Esophagus squamous epithelium (tissue), 5 donors: ENCODE data around the gene BMERB1. TPM values are rescaled to one million over a fixed set of nuclear protein-coding genes. Genes with fewer than 3 reads are reported as not detected.
A peak's percentile ranks its signal among the peaks of the same experiment; 100 is the strongest.

Source experiments
- DNase-seq: peaks from one replicate; lab custom pipeline; 2025; lab: John Stamatoyannopoulos, UW
- H3K27ac ChIP-seq, 4 donors: fragments of 200-600 bp; sonication (generic); one replicate each; pipeline ENCODE4 v1.5.1; 2016 to 2019; ENCODE audit warnings: mild to moderate bottlenecking in 1 of 4
- H3K27me3 ChIP-seq, 4 donors: fragments of 200-600 bp; sonication (generic); 1 replicate in 3 of 4; 2 replicates in 1 of 4; pipeline versions ENCODE4 v1.5.1 to v1.6.0; 2017 to 2021; ENCODE audit warnings: antibody characterized with exemption in 1 of 4
- H3K36me3 ChIP-seq, 3 donors: fragments of 200-600 bp; sonication (generic); one replicate each; pipeline ENCODE4 v1.5.1; 2016 to 2019
- H3K4me1 ChIP-seq, 3 donors: fragments of 200-600 bp; sonication (generic); one replicate each; pipeline ENCODE4 v1.5.1; 2017 to 2019
- H3K4me3 ChIP-seq, 4 donors: fragments of 200-600 bp; sonication (generic); 1 replicate in 3 of 4; 2 replicates in 1 of 4; pipeline ENCODE4 v1.5.1; 2016 to 2019; ENCODE audit warnings: mild to moderate bottlenecking in 2 of 4, moderate library complexity in 1 of 4
- H3K9me3 ChIP-seq, 3 donors: fragments of 200-600 bp; sonication (generic); one replicate each; pipeline ENCODE4 v1.5.1; 2016 to 2019
- POLR2A ChIP-seq, 4 donors: fragments of 450-650 bp; IDR thresholded peaks; one replicate each; pipeline ENCODE4 v1.6.1; 2017; ENCODE audit warnings: antibody characterized with exemption in 4 of 4, mild to moderate bottlenecking in 4 of 4, moderate library complexity in 3 of 4
- WGBS, 2 donors: methylation state at CpG; one replicate each; pipeline ENCODE4 v1.1.5; 2018; 5-methylcytosine and 5-hydroxymethylcytosine counted together
- intact Hi-C: fragments of 100-400 bp; cut with DNase I; formaldehyde crosslinking; loops from one replicate; pipeline ENCODE4 v1.15.0; 2022
- total RNA-seq, 4 donors: library from RNA; depleted of rRNA; stranded (reverse); fragments of >200 nt; gene quantifications; one replicate each; pipeline ENCODE4 v1.1.0, GENCODE V29; 2016
- TF ChIP-seq, protein P1 (sequence below), 6 experiments: fragments of 450-650 bp in 4 of 6; fragments of 200-600 bp in 2 of 6; sonication (generic) in 2 of 6; IDR thresholded peaks; one replicate each; pipeline ENCODE4 v1.5.1; 2016 to 2019; ENCODE audit warnings: antibody characterized with exemption in 6 of 6, mild to moderate bottlenecking in 4 of 6, moderate library complexity in 4 of 6
- donor health status: DM: yes; HTN: yes; CAD: no.

BMERB1 gene
- total RNA-seq, 4 donors from 2014 or later = 3.4 to 38.1 (median 14.9) TPM

DNA sequence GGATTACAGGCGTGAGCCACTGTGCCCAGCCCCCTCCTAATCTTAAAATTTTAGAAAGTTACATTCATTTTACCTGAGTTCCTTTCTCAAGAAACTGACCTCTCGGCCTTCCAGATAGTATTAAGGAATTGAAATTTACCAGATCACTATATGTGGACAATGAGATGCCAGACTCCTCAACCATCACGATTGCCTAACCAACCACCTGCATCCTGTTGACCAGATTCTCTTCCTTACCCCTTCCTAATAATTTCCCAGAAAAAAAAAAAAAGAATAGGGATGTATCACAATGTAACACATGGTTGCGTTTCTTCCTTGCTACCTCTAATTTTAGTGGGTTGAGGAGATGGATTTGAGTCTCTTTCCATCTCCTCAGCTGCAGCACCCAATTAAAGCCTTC, 72.1 kb downstream of the BMERB1 start:
- TF ChIP-seq POLR2A (IDR thresholded peaks at IDR 0.05) = no peak
- TF ChIP-seq, protein P1, sequence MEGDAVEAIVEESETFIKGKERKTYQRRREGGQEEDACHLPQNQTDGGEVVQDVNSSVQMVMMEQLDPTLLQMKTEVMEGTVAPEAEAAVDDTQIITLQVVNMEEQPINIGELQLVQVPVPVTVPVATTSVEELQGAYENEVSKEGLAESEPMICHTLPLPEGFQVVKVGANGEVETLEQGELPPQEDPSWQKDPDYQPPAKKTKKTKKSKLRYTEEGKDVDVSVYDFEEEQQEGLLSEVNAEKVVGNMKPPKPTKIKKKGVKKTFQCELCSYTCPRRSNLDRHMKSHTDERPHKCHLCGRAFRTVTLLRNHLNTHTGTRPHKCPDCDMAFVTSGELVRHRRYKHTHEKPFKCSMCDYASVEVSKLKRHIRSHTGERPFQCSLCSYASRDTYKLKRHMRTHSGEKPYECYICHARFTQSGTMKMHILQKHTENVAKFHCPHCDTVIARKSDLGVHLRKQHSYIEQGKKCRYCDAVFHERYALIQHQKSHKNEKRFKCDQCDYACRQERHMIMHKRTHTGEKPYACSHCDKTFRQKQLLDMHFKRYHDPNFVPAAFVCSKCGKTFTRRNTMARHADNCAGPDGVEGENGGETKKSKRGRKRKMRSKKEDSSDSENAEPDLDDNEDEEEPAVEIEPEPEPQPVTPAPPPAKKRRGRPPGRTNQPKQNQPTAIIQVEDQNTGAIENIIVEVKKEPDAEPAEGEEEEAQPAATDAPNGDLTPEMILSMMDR (IDR thresholded peaks at IDR 0.05) = no peak
- DNase-seq = no peak
- Histone ChIP-seq H3K4me1 (peaks cover 0 to 21% (median 19%) of the 10 kb centered on the region in 3 donors), H3K36me3 (no peaks in the 10 kb centered on the region), H3K27ac (no peak overlapping the region), H3K9me3 (no peaks in the 10 kb centered on the region), H3K27me3 (no peaks in the 10 kb centered on the region), H3K4me3 (no peak overlapping the region)
- WGBS, 2 donors = 71 to 77% methylated on average over 3 to 4 of the region's 4 CpGs
- intact Hi-C loops = no loop called here

DNA sequence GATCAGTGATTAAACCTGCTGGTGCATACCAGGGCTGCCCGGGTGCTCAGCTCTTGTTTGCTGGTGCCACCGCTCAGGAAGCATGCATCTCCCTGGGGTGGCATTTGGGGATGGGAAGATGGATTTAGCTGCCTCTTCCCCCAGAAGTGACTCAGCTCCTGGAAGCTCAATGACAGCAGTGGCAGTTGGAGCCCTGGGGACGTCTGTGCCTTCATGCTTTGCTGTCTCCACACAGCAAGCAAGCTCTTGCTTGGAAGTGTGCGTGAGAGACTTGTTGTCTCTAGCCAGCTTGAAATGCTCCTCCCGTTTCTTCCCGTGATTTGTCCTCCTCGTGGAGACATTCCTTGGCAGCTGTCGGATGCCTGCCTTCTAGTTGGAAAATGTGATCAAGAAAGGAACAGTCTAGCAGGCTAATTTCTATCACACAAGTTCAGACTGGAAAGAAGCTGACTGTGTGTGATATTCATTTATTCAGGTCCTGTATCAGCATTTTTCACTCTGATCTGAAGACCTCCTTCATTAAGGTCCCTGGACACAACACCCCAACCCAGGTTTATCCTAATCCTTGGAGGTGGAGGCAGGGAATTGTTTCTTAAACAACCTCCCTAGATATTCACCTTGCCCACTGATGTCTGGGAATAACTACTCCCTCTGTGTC, 73.0 kb downstream of the BMERB1 start:
- H3K27me3 ChIP-seq = no peaks in the 10 kb centered on the region
- H3K9me3 ChIP-seq = no peaks in the 10 kb centered on the region
- intact Hi-C loops = no loop called here
- peaks cover 0 to 21% (median 19%) of the 10 kb centered on the region in 3 donors for H3K4me1 ChIP-seq
- DNase-seq = no peak
- no peak overlapping the region for H3K4me3 ChIP-seq
- TF ChIP-seq, protein P1 (IDR thresholded peaks at IDR 0.05) = no peak
- no peak for TF ChIP-seq POLR2A (IDR thresholded peaks at IDR 0.05)
- WGBS, 2 donors = 7 to 31% methylated on average over 6 to 7 of the region's 8 CpGs
- no peaks in the 10 kb centered on the region for H3K36me3 ChIP-seq
- peak overlapping the region; percentile 34 to 72 (median 54) for H3K27ac ChIP-seq

DNA sequence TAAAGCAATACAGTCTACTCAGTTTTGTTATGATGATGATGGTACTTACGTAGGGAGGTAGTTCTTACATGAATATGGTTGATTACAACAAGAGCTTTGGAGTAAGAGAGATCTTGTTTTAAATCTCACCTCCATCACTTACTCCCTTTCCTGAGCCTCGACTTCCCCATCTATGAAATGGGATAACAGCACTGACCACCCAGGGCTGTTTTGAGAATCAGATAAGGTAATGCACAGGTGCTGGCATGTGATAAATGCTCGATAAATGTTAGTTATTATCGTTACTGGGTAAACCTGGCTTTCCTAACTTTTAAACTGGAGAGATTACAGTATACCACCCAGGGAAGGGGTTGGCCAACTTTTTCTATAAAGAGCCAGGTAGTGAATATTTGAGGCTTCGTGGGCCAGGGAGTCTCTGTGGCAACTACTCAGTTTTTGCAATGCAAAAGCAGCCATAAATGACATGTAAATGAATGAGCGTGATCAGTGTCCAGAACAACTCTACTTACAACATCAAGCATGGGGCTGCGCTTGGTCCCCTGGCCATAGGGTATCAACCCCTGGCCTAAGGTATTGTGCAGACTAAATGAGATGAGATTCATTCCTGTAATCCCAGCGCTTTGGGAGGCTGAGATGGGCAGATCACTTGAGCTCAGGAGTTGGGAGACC, 73.7 kb downstream of the BMERB1 start:
- DNase-seq = no peak
- 82 to 91% methylated on average over 6 to 7 of the region's 8 CpGs for WGBS, 2 donors
- peak overlapping the region in 3 of 4 donors; percentile 49 to 72 (median 58) for H3K27ac ChIP-seq
- intact Hi-C loops = no loop called here
- H3K27me3 ChIP-seq = no peaks in the 10 kb centered on the region
- TF ChIP-seq POLR2A (IDR thresholded peaks at IDR 0.05) = no peak
- TF ChIP-seq, protein P1 (IDR thresholded peaks at IDR 0.05) = no peak
- H3K4me1 ChIP-seq = peaks cover 0 to 21% (median 19%) of the 10 kb centered on the region in 3 donors
- no peak overlapping the region for H3K4me3 ChIP-seq
- no peaks in the 10 kb centered on the region for H3K9me3 ChIP-seq
- H3K36me3 ChIP-seq = no peaks in the 10 kb centered on the region

DNA sequence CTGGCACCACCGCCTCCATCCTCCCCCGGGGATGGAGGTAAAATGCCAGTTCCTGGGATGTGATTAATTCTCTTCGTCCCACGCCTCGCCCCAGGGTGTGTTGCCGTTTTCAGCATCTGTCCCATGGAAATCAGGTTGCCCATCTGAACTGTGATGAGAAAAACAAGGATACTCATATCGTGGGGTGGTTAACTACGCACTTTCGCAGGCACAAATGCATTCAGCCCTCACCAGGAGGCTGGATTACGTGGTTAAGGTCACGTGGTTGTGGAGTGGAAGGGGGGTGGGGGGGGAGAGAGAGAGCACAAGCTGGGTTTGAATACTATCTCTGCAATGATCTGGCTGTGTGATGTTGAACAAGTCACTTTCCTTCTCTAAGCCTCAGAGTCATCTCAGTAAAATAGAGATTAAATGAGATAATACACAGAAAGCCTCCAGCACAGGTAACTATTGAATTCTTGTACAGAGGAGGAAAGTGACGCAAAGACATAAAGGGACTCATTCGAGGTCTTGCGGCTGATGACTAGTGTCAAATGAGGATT, 74.7 kb downstream of the BMERB1 start:
- H3K36me3 ChIP-seq = no peaks in the 10 kb centered on the region
- H3K4me1 ChIP-seq = peaks cover 0 to 21% (median 19%) of the 10 kb centered on the region in 3 donors
- no peaks in the 10 kb centered on the region for H3K9me3 ChIP-seq
- TF ChIP-seq, protein P1 (IDR thresholded peaks at IDR 0.05) = no peak
- TF ChIP-seq POLR2A (IDR thresholded peaks at IDR 0.05) = no peak
- H3K27me3 ChIP-seq = no peaks in the 10 kb centered on the region
- 50 to 65% methylated on average over 11 of the region's 14 CpGs for WGBS, 2 donors
- intact Hi-C loops = no loop called here
- H3K4me3 ChIP-seq = no peak overlapping the region
- H3K27ac ChIP-seq = no peak overlapping the region
- DNase-seq = no peak
